ENCODE results near the gene LRIG1.

DNA sequence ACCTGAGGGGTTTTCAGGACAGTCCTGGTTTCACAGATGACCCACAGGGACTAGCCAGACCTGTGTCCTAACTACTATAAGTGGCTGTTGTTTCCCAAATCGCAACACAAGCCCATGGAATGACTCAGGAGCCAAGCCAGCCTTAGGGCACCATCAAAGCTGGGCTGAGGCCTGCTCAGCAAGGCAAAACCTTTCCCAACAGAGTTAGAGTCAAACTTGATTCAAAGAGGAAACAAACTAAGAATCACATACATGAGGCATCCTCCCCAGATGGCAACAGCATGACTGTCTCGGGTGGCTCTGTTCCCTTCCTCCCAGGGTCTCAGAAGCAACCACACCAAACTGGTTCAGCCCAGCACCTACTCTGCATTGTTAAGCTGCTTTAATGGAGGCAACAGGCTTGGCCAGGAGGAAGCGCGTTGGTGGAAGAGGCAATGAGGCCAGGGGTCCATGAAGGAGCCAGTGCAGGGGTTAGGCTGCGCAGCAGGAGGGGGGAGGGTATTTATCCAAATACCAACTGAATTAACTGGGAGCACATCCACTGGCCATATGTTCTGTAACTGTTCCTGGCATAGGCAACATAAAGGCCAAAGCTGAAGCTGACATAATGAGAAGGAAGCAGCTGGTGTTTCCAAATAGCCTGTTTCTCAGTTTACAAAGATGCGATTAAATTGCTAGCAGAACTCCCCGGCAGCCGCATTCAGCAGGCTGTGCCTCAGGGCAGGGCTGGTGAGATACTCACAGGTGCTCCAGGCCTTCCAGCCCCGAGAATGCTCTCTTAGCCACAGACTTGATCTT, 102.4 kb downstream of the LRIG1 start:
- TF ChIP-seq REST (IDR thresholded peaks at IDR 0.05; ENCODE audit: insufficient read depth in 1 of 2, low read depth in 2 of 2, low read length in 2 of 2) (no peak), SIN3A (IDR thresholded peaks at IDR 0.05; ENCODE audit: borderline replicate concordance, insufficient read depth, low read length) (no peak), POLR2AphosphoS5 (IDR thresholded peaks at IDR 0.05; ENCODE audit: low read depth, low read length) (no peak), FOXP2 (optimal IDR thresholded peaks at IDR 0.05; ENCODE audit: borderline replicate concordance, extremely low read depth, extremely low read length, insufficient read depth) (no peak)

Data from PFSK-1 (cell line).